Measurements from ENCODE around the gene TRPM3. TPM values are rescaled to one million over a fixed set of nuclear protein-coding genes. Genes with fewer than 3 reads are reported as not detected.
A peak's percentile ranks its signal among the peaks of the same experiment; 100 is the strongest.
"Not testable (repeated sequence)": the region's sequence is repeated elsewhere in the genome, so short reads cannot be mapped to it uniquely, and the experiment has no call there.

TRPM3 gene
- total RNA-seq, 8 experiments from 2014 or later, result 0.09 to 2.3 (median 1.4) TPM

DNA sequence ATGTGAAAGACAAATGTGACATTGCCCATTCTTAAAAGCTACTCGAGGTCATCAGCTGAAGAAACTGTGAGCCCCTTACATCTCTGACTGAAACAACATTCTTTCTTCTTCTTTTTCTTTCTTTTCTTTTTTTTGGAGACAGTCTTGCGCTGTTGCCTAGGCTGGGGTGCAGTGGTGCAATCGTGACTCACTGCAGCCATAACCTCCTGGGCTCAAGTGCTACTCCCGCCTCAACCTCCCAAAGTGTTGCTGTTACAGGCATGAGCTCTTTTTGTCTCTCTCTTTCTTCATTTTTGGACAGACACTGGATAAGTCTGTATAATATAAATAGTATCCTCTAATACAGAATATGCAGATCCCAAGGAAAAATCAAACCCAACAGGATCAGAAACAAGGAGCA lies 443.3 kb downstream of the TRPM3 start:
- Histone ChIP-seq H3K27ac (no peak overlapping the region), H3K4me1 (replicated peaks in 1 of 2) (no peaks in the 10 kb centered on the region), H3K4me3 (no peak overlapping the region)
- in situ Hi-C loops (cut with MboI; ENCODE audit: low pct_unique_long_range_greater_than_20kb in 2 of 9, low sequenced_read_pairs in 9 of 9, unreplicated experiment in 9 of 9), result loop anchor here in 1 of 9 experiments (25.0 kb wide), 1 partner anchor 109 kb away; no protein-coding TSS in a partner anchor
- ATAC-seq (replicated peaks in 6 of 8), result no peak
- 0 to 94% (median 71%) methylated on average over 1 to 4 of the region's 4 CpGs; no CpG with 5 or more reads in 2 of the 10 experiments for WGBS, 10 experiments

GRCh38 chr9:70677055-70677735 lies 444.2 kb downstream of the TRPM3 start:
- Histone ChIP-seq H3K4me3 (no peak overlapping the region), H3K27ac (no peak overlapping the region), H3K4me1 (replicated peaks in 1 of 2) (no peaks in the 10 kb centered on the region)
- in situ Hi-C loops (cut with MboI; ENCODE audit: low pct_unique_long_range_greater_than_20kb in 2 of 9, low sequenced_read_pairs in 9 of 9, unreplicated experiment in 9 of 9), result loop anchor here in 1 of 9 experiments (25.0 kb wide), 1 partner anchor 110 kb away; no protein-coding TSS in a partner anchor
- peak in 3 of 8 experiments; percentile 63 to 84 (median 76) for ATAC-seq (replicated peaks in 6 of 8)
- 40 to 100% (median 77%) methylated on average over 1 to 4 of the region's 5 CpGs; no CpG with 5 or more reads in 4 of the 10 experiments for WGBS, 10 experiments

DNA sequence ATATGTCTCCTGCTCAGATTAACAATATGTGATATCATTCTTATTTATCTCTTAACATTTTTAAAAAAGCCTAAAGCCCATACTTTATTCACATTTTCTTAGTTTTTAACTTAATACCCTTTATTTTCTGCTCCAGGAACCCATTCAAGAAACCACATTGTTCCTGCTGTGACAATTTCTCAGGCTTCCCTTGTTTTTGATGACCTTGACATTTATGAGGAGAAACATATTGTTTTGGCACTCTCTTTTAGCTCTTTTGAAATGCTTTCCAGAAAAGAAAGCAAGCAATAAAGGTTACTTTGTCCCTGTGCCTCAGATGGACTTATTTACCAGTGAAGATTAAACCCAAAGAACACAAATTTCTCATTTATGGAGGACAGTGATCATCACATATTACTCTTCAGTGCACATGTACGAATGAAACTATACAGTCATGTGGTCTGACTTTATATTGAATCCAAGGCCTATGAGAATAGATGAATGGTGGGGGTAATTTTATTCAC lies 445.5 kb downstream of the TRPM3 start:
- Histone ChIP-seq H3K27ac (no peak overlapping the region), H3K4me1 (replicated peaks in 1 of 2) (no peaks in the 10 kb centered on the region), H3K4me3 (no peak overlapping the region)
- 29 to 100% (median 80%) methylated on average over 1 of the region's 1 CpG; no CpG with 5 or more reads in 1 of the 10 experiments for WGBS, 10 experiments
- in situ Hi-C loops (cut with MboI; ENCODE audit: low pct_unique_long_range_greater_than_20kb in 2 of 9, low sequenced_read_pairs in 9 of 9, unreplicated experiment in 9 of 9), result loop anchor here in 1 of 9 experiments (25.0 kb wide), 1 partner anchor 111 kb away; no protein-coding TSS in a partner anchor
- no peak for ATAC-seq (replicated peaks in 6 of 8)

- WGBS, 10 experiments, result 0 to 100% (median 80%) methylated on average over 1 of the region's 1 CpG; no CpG with 5 or more reads in 4 of the 10 experiments
- ATAC-seq (replicated peaks in 6 of 8), result no peak
- in situ Hi-C loops (cut with MboI; ENCODE audit: low pct_unique_long_range_greater_than_20kb in 2 of 9, low sequenced_read_pairs in 9 of 9, unreplicated experiment in 9 of 9), result loop anchor here in 1 of 9 experiments (25.0 kb wide), 1 partner anchor 338 kb away; no protein-coding TSS in a partner anchor
- Histone ChIP-seq H3K27ac (no peak overlapping the region), H3K4me3 (no peak overlapping the region), H3K4me1 (replicated peaks in 1 of 2) (no peaks in the 10 kb centered on the region)
Measured at GRCh38 chr9:70673844-70674243, 447.6 kb downstream of the TRPM3 start.

- Histone ChIP-seq H3K4me3 (no peak overlapping the region), H3K4me1 (replicated peaks in 1 of 2) (no peaks in the 10 kb centered on the region), H3K27ac (no peak overlapping the region)
- in situ Hi-C loops (cut with MboI; ENCODE audit: low pct_unique_long_range_greater_than_20kb in 2 of 9, low sequenced_read_pairs in 9 of 9, unreplicated experiment in 9 of 9), result loop anchor here in 1 of 9 experiments (25.0 kb wide), 1 partner anchor 340 kb away; no protein-coding TSS in a partner anchor
- 0 to 100% (median 75%) methylated on average over 1 of the region's 1 CpG; no CpG with 5 or more reads in 5 of the 10 experiments for WGBS, 10 experiments
- ATAC-seq (replicated peaks in 6 of 8), result no peak
Measured at GRCh38 chr9:70672161-70672649, 449.2 kb downstream of the TRPM3 start.

DNA sequence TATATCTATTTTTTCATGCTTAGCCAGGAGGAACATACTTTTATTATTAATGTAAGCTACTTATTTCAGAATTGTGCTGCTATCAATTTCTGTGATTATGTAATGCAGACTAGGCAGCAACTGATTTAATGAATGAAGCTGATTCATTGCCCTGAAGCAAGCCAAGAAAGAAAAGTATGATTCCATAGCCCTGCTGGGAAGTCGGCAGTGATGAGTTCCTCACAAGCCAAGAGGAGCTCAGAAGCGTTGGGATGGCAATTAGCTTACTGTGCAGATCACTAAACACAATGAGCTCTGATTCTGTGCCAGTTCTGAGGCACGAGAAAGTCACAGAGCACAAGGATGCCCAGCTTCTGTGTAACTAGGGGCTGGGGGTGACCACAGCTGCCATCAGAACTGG lies 452.7 kb downstream of the TRPM3 start:
- 0 to 93% (median 38%) methylated on average over 1 to 3 of the region's 3 CpGs; no CpG with 5 or more reads in 2 of the 10 experiments for WGBS, 10 experiments
- Histone ChIP-seq H3K27ac (no peak overlapping the region), H3K4me1 (replicated peaks in 1 of 2) (no peaks in the 10 kb centered on the region), H3K4me3 (no peak overlapping the region)
- in situ Hi-C loops (cut with MboI; ENCODE audit: low pct_unique_long_range_greater_than_20kb in 2 of 9, low sequenced_read_pairs in 9 of 9, unreplicated experiment in 9 of 9), result loop anchor here in 1 of 9 experiments (25.0 kb wide), 1 partner anchor 344 kb away; no protein-coding TSS in a partner anchor
- ATAC-seq (replicated peaks in 6 of 8), result peak in 3 of 8 experiments; percentile 66 to 94 (median 72)

GRCh38 chr9:70658765-70659164 lies 462.7 kb downstream of the TRPM3 start:
- no peak for ATAC-seq (replicated peaks in 6 of 8)
- Histone ChIP-seq H3K4me1 (replicated peaks in 1 of 2) (no peaks in the 10 kb centered on the region), H3K4me3 (no peak overlapping the region), H3K27ac (no peak overlapping the region)
- in situ Hi-C loops (cut with MboI; ENCODE audit: low pct_unique_long_range_greater_than_20kb in 2 of 9, low sequenced_read_pairs in 9 of 9, unreplicated experiment in 9 of 9), result loop anchor here in 1 of 9 experiments (25.0 kb wide), 1 partner anchor 354 kb away; no protein-coding TSS in a partner anchor

DNA sequence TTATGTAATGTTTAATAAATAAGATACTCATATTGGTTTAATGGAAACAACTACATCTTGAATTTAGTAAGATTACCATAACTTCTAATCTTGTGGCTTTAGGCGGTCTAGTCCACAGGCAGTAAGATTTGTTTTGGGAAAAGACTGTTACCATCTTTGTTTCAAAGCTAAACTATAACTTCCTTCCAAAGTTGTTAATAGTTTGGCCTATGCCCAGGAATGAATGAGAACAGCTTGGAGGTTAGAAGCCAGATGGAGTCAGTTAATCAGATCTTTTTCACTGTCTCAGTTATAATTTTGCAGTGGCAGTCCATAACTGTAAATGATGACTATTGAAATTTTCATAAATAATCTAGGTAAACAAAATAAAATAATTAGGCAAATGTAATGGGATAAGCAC lies 465.1 kb downstream of the TRPM3 start:
- Histone ChIP-seq H3K4me3 (no peak overlapping the region), H3K4me1 (replicated peaks in 1 of 2) (no peaks in the 10 kb centered on the region), H3K27ac (no peak overlapping the region)
- in situ Hi-C loops (cut with MboI; ENCODE audit: low pct_unique_long_range_greater_than_20kb in 2 of 9, low sequenced_read_pairs in 9 of 9, unreplicated experiment in 9 of 9), result loop anchor here in 1 of 9 experiments (25.0 kb wide), 1 partner anchor 356 kb away; no protein-coding TSS in a partner anchor
- 0 to 100% (median 100%) methylated on average over 1 of the region's 1 CpG; no CpG with 5 or more reads in 3 of the 10 experiments for WGBS, 10 experiments
- ATAC-seq (replicated peaks in 6 of 8), result no peak

- no peak overlapping the region for H3K4me3 ChIP-seq
- H3K4me1 ChIP-seq (replicated peaks in 1 of 2), result no peaks in the 10 kb centered on the region
- H3K27ac ChIP-seq, result no peak overlapping the region
- 20 to 100% (median 84%) methylated on average over 1 of the region's 1 CpG; no CpG with 5 or more reads in 6 of the 10 experiments for WGBS, 10 experiments
- ATAC-seq (replicated peaks in 6 of 8), result no peak
- in situ Hi-C loops (cut with MboI; ENCODE audit: low pct_unique_long_range_greater_than_20kb in 2 of 9, low sequenced_read_pairs in 9 of 9, unreplicated experiment in 9 of 9), result loop anchor here in 1 of 9 experiments (25.0 kb wide), 1 partner anchor 358 kb away; no protein-coding TSS in a partner anchor
Measured at GRCh38 chr9:70654144-70654543, 467.3 kb downstream of the TRPM3 start.

DNA sequence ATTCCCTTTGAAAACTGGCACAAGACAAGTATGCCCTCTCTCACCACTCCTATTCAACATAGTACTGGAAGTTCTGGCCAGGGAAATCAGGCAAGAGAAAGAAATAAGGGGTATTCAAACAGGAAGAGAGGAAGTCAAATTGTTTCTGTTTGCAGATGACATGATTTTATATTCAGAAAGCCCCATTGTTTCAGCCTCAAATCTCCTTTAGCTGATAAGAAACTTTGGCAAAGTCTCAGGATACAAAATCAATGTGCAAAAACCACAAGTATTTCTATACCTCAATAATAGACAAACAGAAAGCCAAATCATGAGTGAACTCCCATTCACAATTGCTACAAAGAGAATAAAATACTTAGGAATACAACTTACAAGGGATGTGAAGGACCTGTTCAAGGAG lies 476.8 kb downstream of the TRPM3 start:
- H3K27ac ChIP-seq, H3K4me3 ChIP-seq: not testable (repeated sequence)
- in situ Hi-C loops (cut with MboI; ENCODE audit: low pct_unique_long_range_greater_than_20kb in 2 of 9, low sequenced_read_pairs in 9 of 9, unreplicated experiment in 9 of 9), result loop anchor here in 8 of 9 experiments (10.0 to 25.0 kb wide), 5 partner anchors 268 to 618 kb away; no protein-coding TSS in a partner anchor

GRCh38 chr9:70642341-70642740 lies 479.1 kb downstream of the TRPM3 start:
- WGBS, 10 experiments, result 19 to 100% (median 88%) methylated on average over 1 to 6 of the region's 8 CpGs; no CpG with 5 or more reads in 2 of the 10 experiments
- Histone ChIP-seq H3K27ac (no peak overlapping the region), H3K4me3 (no peak overlapping the region), H3K4me1 (replicated peaks in 1 of 2) (peaks cover 0 to 2% of the 10 kb centered on the region in 2 donors)
- no peak for ATAC-seq (replicated peaks in 6 of 8)
- in situ Hi-C loops (cut with MboI; ENCODE audit: low pct_unique_long_range_greater_than_20kb in 2 of 9, low sequenced_read_pairs in 9 of 9, unreplicated experiment in 9 of 9), result loop anchor here in 8 of 9 experiments (10.0 to 25.0 kb wide), 5 partner anchors 270 to 620 kb away; no protein-coding TSS in a partner anchor

More for the DNA sequence above, 476.8 kb downstream of the TRPM3 start:
- H3K4me1 ChIP-seq (replicated peaks in 1 of 2); ATAC-seq (replicated peaks in 6 of 8): not testable (repeated sequence)

DNA sequence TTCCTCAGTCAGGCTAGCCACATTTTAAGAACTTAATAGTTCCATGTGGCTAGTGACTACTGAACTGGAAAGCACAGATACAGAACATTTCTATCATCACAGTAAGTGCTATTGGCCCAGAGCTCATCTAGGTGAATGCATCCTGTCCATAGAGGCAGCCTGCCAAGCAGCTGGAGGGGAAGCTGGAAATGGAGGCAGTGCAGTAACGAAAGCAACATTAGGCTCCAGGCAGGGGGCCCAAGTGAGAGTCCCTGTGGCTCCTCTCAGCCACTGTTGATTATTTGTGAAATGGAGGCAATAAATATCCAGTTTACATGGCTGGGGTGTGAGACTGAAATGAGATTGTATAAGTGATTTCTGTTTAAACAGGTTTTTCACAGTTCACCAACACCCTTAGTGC lies 479.8 kb downstream of the TRPM3 start:
- WGBS, 10 experiments, result 40 to 100% (median 68%) methylated on average over 1 of the region's 1 CpG; no CpG with 5 or more reads in 6 of the 10 experiments
- Histone ChIP-seq H3K27ac (no peak overlapping the region), H3K4me1 (replicated peaks in 1 of 2) (peaks cover 0 to 2% of the 10 kb centered on the region in 2 donors), H3K4me3 (no peak overlapping the region)
- in situ Hi-C loops (cut with MboI; ENCODE audit: low pct_unique_long_range_greater_than_20kb in 2 of 9, low sequenced_read_pairs in 9 of 9, unreplicated experiment in 9 of 9), result loop anchor here in 8 of 9 experiments (10.0 to 25.0 kb wide), 5 partner anchors 271 to 621 kb away; no protein-coding TSS in a partner anchor
- ATAC-seq (replicated peaks in 6 of 8), result no peak

DNA sequence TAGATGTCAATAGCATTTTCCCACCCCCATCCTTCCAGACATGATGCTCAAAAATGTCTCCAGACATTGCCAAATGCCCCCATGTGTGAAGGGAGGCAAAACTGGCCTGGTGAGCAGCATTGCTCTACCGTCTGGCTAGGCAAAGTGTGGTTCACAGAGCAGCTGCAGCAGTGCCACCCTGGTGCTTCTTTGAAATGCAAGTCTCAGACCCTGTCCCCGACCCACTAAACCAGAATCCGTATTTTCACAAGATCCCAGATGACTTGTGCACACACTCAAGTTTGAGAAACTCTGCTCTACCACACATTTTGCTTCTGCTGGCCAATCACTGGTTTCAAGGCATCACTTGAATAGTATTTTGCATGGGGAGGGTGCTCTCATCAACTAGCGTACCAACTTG lies 480.4 kb downstream of the TRPM3 start:
- in situ Hi-C loops (cut with MboI; ENCODE audit: low pct_unique_long_range_greater_than_20kb in 2 of 9, low sequenced_read_pairs in 9 of 9, unreplicated experiment in 9 of 9), result loop anchor here in 8 of 9 experiments (10.0 to 25.0 kb wide), 5 partner anchors 271 to 621 kb away; no protein-coding TSS in a partner anchor
- no peak overlapping the region for H3K27ac ChIP-seq
- WGBS, 10 experiments, result 25 to 96% (median 79%) methylated on average over 1 to 4 of the region's 4 CpGs; no CpG with 5 or more reads in 2 of the 10 experiments
- peaks cover 0 to 2% of the 10 kb centered on the region in 2 donors for H3K4me1 ChIP-seq (replicated peaks in 1 of 2)
- ATAC-seq (replicated peaks in 6 of 8), result no peak
- H3K4me3 ChIP-seq, result no peak overlapping the region
